Prostate gland (tissue), 2 donors: ENCODE measurements around the gene PI3.

Source experiments
- CTCF ChIP-seq, 4 experiments: fragments of 200-600 bp in 2 of 4; fragments of 450-650 bp in 2 of 4; sonication (generic) in 2 of 4; IDR thresholded peaks; 1 replicate in 3 of 4; 2 replicates in 1 of 4; pipeline ENCODE4 v1.5.1; 2016 to 2019; ENCODE audit warnings: antibody characterized with exemption in 4 of 4, mild to moderate bottlenecking in 2 of 4, moderate library complexity in 2 of 4
- POLR2A ChIP-seq: fragments of 450-650 bp; IDR thresholded peaks from one replicate; pipeline ENCODE4 v1.6.1; 2016; ENCODE audit warnings: antibody characterized with exemption, mild to moderate bottlenecking

DNA sequence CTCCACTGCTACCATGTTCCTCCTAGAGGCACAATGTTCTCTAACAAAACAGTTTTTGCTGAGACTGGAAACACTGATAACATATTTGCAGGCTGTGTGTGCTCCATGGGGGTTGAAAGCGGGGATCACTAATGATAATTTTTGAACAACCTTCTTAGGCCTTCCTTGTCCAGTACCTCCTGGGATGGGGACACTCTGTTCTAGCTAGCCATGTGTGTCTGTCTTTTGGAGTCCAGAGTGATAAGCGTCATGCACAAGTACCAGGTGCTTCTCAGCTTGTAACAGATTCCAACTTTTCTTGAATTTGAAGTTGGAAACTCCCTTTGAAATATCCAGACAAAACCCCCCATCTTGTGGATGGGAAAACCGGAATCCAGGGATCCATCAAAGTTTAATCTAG, 15.2 kb downstream of the PI3 start:
- TF ChIP-seq CTCF (IDR thresholded peaks at IDR 0.05) (no peak), POLR2A (no peak)
